Measurements from ENCODE around the gene ANKRD35.

The ANKRD35 gene

DNA sequence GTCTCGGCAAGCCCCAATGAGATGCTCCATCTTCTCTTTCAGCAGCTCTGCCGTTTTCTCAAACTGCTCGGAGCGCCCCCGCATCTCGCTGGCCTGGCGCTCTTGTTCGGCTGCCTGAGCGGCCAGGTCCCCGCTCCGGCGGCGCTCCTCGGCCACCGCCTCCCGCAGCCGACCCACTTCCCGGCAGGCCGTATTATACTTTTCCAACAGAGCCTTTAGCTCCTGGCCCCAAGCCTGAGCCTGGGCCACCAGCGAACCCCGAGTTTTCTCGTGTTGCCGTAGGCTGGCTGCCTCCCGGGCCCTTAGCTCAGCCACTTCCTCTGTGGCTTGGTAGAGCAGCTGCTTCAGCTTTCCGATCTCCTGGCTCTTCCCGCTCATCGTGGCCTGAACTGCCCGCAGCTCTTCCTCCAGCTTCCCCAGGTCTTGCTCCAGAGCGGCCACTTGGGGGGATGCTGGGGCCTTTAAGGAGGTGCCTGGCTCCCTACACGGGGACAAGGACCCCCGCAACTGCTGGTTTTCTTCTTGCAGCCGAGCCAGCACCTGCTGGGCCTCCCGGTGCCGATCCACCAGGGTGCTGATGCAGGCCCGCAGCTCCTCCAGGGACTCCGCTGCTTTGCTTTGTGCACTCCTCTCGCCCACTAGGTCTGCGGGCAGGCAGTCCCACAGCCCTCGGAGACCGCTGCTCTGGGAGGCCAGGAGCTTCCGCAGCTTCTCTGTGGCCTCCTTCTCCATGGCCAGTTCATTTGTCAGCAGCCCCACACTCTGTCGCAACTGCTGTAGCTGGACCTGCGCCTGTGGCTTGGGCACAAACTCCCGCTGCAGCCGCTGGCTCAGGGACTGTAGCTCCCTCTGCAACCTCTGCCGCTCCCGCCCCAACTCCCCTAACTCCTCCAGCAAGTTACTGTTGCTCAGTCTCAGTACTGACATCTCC is 13.4 kb downstream of the ANKRD35 start:
- Mint-ChIP-seq H3K4me3 (peak overlapping the region; percentile 87), H3K36me3 (ENCODE audit: low read depth) (no peaks in the 10 kb centered on the region), H3K27ac (peak overlapping the region; percentile 54), H3K4me1 (peaks cover 23% of the 10 kb centered on the region), H3K27me3 (ENCODE audit: low read depth, poor library complexity) (peaks cover 52% of the 10 kb centered on the region), H3K9me3 (no peaks in the 10 kb centered on the region)
- peak; percentile 51 for DNase-seq
- TF ChIP-seq, protein P1, sequence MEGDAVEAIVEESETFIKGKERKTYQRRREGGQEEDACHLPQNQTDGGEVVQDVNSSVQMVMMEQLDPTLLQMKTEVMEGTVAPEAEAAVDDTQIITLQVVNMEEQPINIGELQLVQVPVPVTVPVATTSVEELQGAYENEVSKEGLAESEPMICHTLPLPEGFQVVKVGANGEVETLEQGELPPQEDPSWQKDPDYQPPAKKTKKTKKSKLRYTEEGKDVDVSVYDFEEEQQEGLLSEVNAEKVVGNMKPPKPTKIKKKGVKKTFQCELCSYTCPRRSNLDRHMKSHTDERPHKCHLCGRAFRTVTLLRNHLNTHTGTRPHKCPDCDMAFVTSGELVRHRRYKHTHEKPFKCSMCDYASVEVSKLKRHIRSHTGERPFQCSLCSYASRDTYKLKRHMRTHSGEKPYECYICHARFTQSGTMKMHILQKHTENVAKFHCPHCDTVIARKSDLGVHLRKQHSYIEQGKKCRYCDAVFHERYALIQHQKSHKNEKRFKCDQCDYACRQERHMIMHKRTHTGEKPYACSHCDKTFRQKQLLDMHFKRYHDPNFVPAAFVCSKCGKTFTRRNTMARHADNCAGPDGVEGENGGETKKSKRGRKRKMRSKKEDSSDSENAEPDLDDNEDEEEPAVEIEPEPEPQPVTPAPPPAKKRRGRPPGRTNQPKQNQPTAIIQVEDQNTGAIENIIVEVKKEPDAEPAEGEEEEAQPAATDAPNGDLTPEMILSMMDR (IDR thresholded peaks at IDR 0.05), result no peak

DNA sequence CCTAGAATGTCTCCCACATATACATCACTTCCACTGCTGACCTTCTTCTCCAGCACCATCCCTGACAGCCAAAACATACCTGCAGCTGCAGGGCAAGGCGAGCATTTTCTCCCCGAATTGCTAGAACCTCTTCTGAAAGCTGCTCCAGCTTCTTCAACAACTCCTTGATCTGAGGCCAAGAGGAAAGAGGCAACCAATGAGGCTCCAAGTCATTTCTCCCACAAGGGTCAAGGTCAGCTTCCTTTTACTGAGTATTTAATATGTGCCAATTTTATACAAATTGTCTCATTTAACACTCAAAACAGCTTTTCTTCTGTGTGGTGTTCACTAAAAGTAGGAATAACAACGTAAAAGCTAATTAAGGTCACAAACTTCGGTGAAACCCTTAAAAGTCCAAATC is 17.4 kb downstream of the ANKRD35 start:
- H3K27me3 Mint-ChIP-seq (ENCODE audit: low read depth, poor library complexity), result peaks cover 32% of the 10 kb centered on the region
- H3K27ac Mint-ChIP-seq, result no peak overlapping the region
- peaks cover 23% of the 10 kb centered on the region for H3K4me1 Mint-ChIP-seq
- no peak for DNase-seq
- H3K4me3 Mint-ChIP-seq, result no peak overlapping the region
- H3K36me3 Mint-ChIP-seq (ENCODE audit: low read depth), result no peaks in the 10 kb centered on the region
- no peaks in the 10 kb centered on the region for H3K9me3 Mint-ChIP-seq
- TF ChIP-seq, protein P1 (IDR thresholded peaks at IDR 0.05), result no peak

DNA sequence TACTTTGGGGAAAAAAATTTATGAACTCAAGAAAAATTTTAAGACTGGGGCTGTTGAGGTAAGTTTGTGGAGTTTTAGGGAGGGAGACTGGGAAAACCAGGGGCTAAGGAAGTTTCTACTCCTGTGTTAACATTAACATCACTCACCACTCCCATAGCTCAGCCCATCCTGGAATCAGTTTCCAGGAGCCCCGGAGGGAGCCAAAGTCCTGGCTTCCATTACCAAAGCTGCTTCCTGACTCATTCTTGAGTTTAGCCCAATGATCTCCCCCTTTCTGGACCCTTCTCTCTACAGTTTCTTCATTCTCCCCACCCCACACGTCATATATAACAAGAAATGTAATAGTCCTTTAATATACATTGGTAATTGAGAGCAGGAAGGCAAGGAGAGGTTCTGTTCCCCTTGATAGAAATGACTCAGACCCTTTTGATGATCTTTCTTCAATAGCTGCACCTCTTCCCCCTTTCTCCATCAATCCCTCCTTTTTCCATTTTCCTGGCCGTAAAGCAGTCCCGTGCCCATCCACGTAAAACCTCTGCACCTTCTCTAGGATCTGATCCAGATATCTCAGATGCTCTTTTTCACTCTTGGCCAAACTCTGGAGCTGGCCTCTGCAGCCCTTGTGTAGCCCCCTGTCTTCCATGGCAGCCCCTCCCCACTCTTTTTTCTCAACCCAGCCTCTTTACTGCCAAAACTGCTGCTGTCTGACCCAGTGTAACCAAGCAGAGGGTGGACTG is 22.2 kb downstream of the ANKRD35 start:
- H3K4me3 Mint-ChIP-seq, result no peak overlapping the region
- TF ChIP-seq, protein P1 (IDR thresholded peaks at IDR 0.05), result no peak
- no peaks in the 10 kb centered on the region for H3K36me3 Mint-ChIP-seq (ENCODE audit: low read depth)
- no peak overlapping the region for H3K27ac Mint-ChIP-seq
- DNase-seq, result no peak
- peaks cover 6% of the 10 kb centered on the region for H3K27me3 Mint-ChIP-seq (ENCODE audit: low read depth, poor library complexity)
- no peaks in the 10 kb centered on the region for H3K9me3 Mint-ChIP-seq
- H3K4me1 Mint-ChIP-seq, result peaks cover 4% of the 10 kb centered on the region

DNA sequence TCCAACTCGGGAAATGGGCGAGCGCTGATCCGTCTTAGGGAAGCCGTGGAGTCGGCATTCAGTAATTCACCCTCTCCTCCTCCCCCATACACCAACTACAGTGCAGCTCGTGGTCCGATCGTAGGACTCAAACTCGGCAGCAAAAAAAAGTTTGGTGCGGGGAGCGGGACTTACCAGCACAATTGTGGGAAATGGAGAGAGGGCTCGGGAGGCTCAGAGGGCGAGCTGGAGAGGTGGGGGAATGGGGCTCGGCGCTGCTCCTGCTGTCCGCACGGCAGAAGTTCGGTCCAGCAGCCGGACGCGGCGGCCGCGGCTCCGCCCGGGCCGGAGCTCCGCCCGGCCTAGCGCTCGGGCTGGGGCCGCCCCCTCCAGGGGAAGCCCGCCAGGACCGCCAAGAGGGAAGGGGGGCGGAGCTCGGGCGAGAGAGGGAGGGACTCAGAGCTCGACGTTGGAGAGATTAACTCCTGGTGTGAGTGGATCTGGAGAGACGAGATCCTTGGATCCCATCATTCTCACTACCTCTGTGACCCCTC is 26.1 kb downstream of the ANKRD35 start:
- H3K36me3 Mint-ChIP-seq (ENCODE audit: low read depth), result peaks cover 27% of the 10 kb centered on the region
- peak; percentile 91 for DNase-seq
- H3K4me1 Mint-ChIP-seq, result peaks cover 10% of the 10 kb centered on the region
- peaks cover 5% of the 10 kb centered on the region for H3K27me3 Mint-ChIP-seq (ENCODE audit: low read depth, poor library complexity)
- H3K27ac Mint-ChIP-seq, result peak overlapping the region; percentile 97
- H3K4me3 Mint-ChIP-seq, result peak overlapping the region; percentile 96
- no peaks in the 10 kb centered on the region for H3K9me3 Mint-ChIP-seq
- TF ChIP-seq, protein P1 (IDR thresholded peaks at IDR 0.05), result no peak

DNA sequence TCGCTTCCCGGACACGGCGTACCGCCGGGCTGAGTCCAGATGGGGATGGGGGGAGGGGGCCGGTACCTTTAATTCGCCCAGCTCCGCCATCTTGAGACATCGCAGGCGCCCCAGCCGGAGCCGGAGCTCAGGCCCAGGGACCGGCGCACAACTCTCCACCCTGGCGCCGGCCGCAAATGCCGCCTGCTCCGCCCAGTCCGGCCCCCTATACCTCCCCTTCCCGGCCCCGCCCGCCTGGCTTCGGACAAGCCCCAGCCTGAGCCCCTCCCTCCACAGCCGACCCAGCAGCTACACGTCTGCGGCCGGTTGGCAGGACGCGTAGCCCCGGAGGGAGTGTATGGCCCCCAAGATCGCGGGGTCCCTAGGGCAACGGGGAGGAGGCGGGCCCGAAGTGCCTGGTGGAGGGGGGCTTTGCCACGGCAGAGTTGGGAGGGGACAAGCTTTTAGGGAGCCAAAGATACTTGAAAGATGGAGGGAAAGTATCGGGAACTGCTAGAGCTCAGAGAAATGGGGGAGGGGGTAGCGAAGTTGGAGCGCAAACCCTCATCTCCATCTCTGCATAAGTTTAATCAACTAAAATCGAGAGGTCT is 26.7 kb downstream of the ANKRD35 start, which contains the start of gene PIAS3:
PIAS3 (minus strand) TSS at position 181 of the 590 bp plus-strand sequence; CDS start at position 90, 91 bp downstream.
- Mint-ChIP-seq H3K27me3 (ENCODE audit: low read depth, poor library complexity) (peaks cover 7% of the 10 kb centered on the region), H3K36me3 (ENCODE audit: low read depth) (peaks cover 33% of the 10 kb centered on the region), H3K4me3 (peak within 1 kb of the TSS; percentile 96), H3K27ac (peak within 1 kb of the TSS; percentile 97), H3K4me1 (peaks cover 10% of the 10 kb centered on the region), H3K9me3 (no peaks in the 10 kb centered on the region)
- DNase-seq, result peak; percentile 97
- TF ChIP-seq, protein P1 (IDR thresholded peaks at IDR 0.05), result no peak
